Lower lobe of right lung (tissue), 2 donors: Measurements from ENCODE around the gene DCLK2. TPM values are rescaled to one million over a fixed set of nuclear protein-coding genes. Genes with fewer than 3 reads are reported as not detected.

Experiments used
- ATAC-seq, 2 donors: fragments of 200-7000 bp; cut with Tn5 transposase; one replicate each; pipeline ENCODE4 v1.9.1; 2020 to 2022; ENCODE audit warnings: mild to moderate bottlenecking in 2 of 2, moderate library complexity in 2 of 2
- DNase-seq: peaks from one replicate; pipeline ENCODE4 v3.0.0-alpha.2; 2020
- H3K27ac ChIP-seq: fragments of 200-600 bp; one replicate; pipeline ENCODE4 v1.8.0; 2022
- H3K27me3 ChIP-seq: fragments of 200-600 bp; one replicate; pipeline ENCODE4 v1.8.0; 2022; ENCODE audit warnings: low read depth
- H3K36me3 ChIP-seq: fragments of 200-600 bp; one replicate; pipeline ENCODE4 v1.8.0; 2022; ENCODE audit warnings: mild to moderate bottlenecking
- H3K4me1 ChIP-seq: fragments of 200-600 bp; one replicate; pipeline ENCODE4 v1.8.0; 2022
- H3K4me3 ChIP-seq: fragments of 200-600 bp; one replicate; pipeline ENCODE4 v1.8.0; 2022; ENCODE audit warnings: mild to moderate bottlenecking
- H3K9me3 ChIP-seq: fragments of 200-600 bp; one replicate; pipeline ENCODE4 v1.8.0; 2022
- intact Hi-C: fragments of 100-400 bp; cut with DNase I; formaldehyde crosslinking; loops from one replicate; pipeline ENCODE4 v1.11.0; 2022
- total RNA-seq: library from RNA; stranded (reverse); fragmentation: NEBNext Ultra II Directional; extraction: Animal tissue kit (Norgen Biotek cat#: 25700); gene quantifications from one replicate; pipeline ENCODE4 v1.2.1, GENCODE V29; 2021
- TF ChIP-seq, protein P1 (sequence below): fragments of 200-600 bp; IDR thresholded peaks from one replicate; pipeline ENCODE4 v1.8.0; 2022; ENCODE audit warnings: antibody characterized with exemption, mild to moderate bottlenecking
- donor health status: DM: no; HTN: yes; CAD: no; lungs with severe emphysema.

Gene DCLK2
- total RNA-seq, 1 donor from 2014 or later = 2.9 TPM

DNA sequence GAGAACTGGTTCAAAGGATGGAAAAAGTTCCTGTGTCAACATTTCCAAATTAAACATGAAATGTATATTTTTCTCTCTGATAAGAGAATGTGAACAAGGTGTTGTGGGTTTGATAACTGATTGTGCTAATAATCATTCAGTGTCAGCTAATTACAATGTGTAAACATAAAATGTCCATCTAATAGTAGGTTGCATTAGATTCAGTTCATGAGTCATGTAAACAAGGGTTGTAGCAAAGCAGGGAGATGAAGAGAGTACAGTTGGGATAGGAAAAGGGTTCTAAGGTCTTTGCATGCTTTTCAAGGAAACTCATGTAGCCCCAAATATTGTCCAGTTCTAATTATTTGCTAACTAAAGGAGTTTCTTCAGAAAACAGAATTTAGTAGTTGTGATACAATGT, 55.4 kb downstream of the DCLK2 start:
- DNase-seq (no peak), ATAC-seq (no peak)
- intact Hi-C loops = no loop called here
- H3K9me3 ChIP-seq = no peaks in the 10 kb centered on the region
- no peaks in the 10 kb centered on the region for H3K4me1 ChIP-seq
- TF ChIP-seq, protein P1, sequence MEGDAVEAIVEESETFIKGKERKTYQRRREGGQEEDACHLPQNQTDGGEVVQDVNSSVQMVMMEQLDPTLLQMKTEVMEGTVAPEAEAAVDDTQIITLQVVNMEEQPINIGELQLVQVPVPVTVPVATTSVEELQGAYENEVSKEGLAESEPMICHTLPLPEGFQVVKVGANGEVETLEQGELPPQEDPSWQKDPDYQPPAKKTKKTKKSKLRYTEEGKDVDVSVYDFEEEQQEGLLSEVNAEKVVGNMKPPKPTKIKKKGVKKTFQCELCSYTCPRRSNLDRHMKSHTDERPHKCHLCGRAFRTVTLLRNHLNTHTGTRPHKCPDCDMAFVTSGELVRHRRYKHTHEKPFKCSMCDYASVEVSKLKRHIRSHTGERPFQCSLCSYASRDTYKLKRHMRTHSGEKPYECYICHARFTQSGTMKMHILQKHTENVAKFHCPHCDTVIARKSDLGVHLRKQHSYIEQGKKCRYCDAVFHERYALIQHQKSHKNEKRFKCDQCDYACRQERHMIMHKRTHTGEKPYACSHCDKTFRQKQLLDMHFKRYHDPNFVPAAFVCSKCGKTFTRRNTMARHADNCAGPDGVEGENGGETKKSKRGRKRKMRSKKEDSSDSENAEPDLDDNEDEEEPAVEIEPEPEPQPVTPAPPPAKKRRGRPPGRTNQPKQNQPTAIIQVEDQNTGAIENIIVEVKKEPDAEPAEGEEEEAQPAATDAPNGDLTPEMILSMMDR = no peak
- H3K4me3 ChIP-seq = no peak overlapping the region
- no peaks in the 10 kb centered on the region for H3K27me3 ChIP-seq
- H3K36me3 ChIP-seq = no peaks in the 10 kb centered on the region
- no peak overlapping the region for H3K27ac ChIP-seq

- H3K36me3 ChIP-seq = no peaks in the 10 kb centered on the region
- no peaks in the 10 kb centered on the region for H3K27me3 ChIP-seq
- no peaks in the 10 kb centered on the region for H3K9me3 ChIP-seq
- TF ChIP-seq, protein P1 = no peak
- H3K4me1 ChIP-seq = no peaks in the 10 kb centered on the region
- ATAC-seq (no peak), DNase-seq (no peak)
- intact Hi-C loops = no loop called here
- H3K4me3 ChIP-seq = no peak overlapping the region
- no peak overlapping the region for H3K27ac ChIP-seq
Observed at GRCh38 chr4:150135134-150135772, 57.0 kb downstream of the DCLK2 start.

DNA sequence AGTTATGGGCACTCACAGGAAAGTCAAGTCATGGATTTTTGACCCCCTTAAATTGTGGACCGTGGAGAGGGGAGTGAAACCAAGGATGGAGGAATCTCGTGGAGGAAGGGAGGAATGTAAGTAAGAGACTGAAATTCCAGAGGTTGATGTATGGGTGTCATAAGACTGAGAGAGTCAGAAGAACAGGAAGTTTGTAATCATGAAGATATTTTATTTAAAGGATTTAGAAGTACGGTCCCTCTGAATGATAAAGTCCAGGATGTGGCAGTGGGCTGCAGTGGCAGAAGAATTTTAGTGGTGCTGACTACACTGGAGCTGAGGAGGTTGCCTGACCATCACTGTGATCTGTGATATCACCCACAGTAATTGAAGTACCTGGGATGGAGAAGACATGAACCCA, 57.8 kb downstream of the DCLK2 start:
- H3K36me3 ChIP-seq = no peaks in the 10 kb centered on the region
- no peak overlapping the region for H3K27ac ChIP-seq
- TF ChIP-seq, protein P1 = no peak
- H3K9me3 ChIP-seq = no peaks in the 10 kb centered on the region
- ATAC-seq (no peak), DNase-seq (no peak)
- no peaks in the 10 kb centered on the region for H3K4me1 ChIP-seq
- intact Hi-C loops = no loop called here
- H3K27me3 ChIP-seq = no peaks in the 10 kb centered on the region
- H3K4me3 ChIP-seq = no peak overlapping the region

- TF ChIP-seq, protein P1 = no peak
- Histone ChIP-seq H3K27ac (no peak overlapping the region), H3K36me3 (no peaks in the 10 kb centered on the region), H3K4me1 (no peaks in the 10 kb centered on the region), H3K4me3 (no peak overlapping the region), H3K9me3 (no peaks in the 10 kb centered on the region), H3K27me3 (no peaks in the 10 kb centered on the region)
- intact Hi-C loops = no loop called here
- no peak for DNase-seq
- no peak for ATAC-seq
Observed at GRCh38 chr4:150136481-150136880, 58.2 kb downstream of the DCLK2 start.

GRCh38 chr4:150139297-150139865, 61.1 kb downstream of the DCLK2 start:
- TF ChIP-seq, protein P1 = no peak
- intact Hi-C loops = no loop called here
- ATAC-seq = no peak
- H3K9me3 ChIP-seq = no peaks in the 10 kb centered on the region
- H3K27me3 ChIP-seq = no peaks in the 10 kb centered on the region
- H3K36me3 ChIP-seq = no peaks in the 10 kb centered on the region
- H3K4me3 ChIP-seq = no peak overlapping the region
- DNase-seq = no peak
- H3K4me1 ChIP-seq = no peaks in the 10 kb centered on the region
- no peak overlapping the region for H3K27ac ChIP-seq
